NCI-H2171 treated with DMSO at 0.1 percent for 48 hours (cell line): ENCODE data around the gene DIS3L2.
A peak's percentile ranks its signal among the peaks of the same experiment; 100 is the strongest.

Experiments used
- DNase-seq: peaks from one replicate; lab custom pipeline; 2025; lab: John Stamatoyannopoulos, UW

Gene DIS3L2

DNA sequence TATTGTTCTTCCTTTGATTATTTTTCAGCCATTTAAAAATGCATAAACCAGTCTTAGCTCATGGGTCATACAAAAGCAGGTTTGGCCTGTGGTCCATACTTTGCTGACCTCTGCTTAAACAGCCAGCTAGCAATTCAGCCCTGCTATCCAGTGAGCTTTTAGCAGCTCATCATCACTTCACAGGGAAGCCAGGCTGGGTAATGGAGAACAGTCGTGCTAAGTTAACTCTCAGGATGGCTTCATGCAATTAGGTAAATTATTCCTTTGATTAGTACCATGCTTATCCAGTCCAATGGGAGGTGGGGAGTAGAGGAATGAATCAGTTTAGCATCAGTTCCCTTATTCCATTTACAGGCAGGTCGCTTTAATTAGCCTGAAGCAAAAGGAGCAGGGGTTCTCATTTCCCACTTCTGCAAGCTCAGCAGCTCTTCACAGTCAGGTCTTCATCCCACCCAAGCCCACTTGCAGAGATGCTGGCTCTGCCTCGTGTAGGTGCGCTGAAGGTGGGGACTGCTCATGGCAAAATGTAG is 307.2 kb downstream of the DIS3L2 start:
- DNase-seq, result no peak

DNA sequence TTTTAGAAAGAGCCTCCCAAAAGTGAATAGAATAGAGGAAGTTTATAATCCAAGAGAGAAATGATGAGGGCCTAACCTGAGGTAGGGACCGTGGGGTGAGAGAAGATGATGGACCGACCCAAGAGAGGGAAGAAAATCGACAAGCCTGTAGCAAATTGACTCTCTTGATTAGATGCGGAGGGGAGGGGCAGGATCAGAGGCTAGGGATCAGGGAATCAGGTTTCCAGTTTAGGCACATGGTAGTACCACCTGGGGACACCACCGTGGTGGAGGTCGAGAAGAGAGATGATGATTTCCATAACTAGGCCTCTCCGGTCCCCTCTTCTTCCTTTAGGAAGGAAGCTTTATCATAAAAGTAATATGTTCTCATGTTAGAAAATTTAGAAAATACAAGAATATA is 308.4 kb downstream of the DIS3L2 start:
- no peak for DNase-seq

- no peak for DNase-seq
These were observed 312.6 kb downstream of the DIS3L2 start for GRCh38 chr2:232273903-232274643.

DNA sequence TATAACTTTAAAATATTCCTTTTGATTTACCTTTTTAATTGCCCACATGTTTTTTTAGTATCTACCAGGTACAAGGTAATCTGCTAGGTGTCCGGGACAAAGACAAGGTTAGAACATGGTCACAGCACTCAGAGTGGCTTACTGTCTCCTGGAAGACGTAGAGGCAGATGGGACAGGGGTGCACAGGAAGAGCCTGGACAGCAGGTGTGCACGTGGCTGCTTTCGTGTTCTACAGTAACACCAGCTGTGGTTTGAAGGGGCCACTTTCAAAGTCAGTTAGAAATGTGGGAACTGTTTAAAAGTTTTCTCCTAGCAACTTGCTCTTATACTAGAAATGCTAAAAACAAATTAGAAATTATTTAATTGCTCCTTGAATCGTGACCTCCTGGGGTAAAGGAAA is 314.2 kb downstream of the DIS3L2 start:
- DNase-seq, result peak; percentile 56

GRCh38 chr2:232276084-232276732 is 314.7 kb downstream of the DIS3L2 start:
- DNase-seq, result peak; percentile 67

DNA sequence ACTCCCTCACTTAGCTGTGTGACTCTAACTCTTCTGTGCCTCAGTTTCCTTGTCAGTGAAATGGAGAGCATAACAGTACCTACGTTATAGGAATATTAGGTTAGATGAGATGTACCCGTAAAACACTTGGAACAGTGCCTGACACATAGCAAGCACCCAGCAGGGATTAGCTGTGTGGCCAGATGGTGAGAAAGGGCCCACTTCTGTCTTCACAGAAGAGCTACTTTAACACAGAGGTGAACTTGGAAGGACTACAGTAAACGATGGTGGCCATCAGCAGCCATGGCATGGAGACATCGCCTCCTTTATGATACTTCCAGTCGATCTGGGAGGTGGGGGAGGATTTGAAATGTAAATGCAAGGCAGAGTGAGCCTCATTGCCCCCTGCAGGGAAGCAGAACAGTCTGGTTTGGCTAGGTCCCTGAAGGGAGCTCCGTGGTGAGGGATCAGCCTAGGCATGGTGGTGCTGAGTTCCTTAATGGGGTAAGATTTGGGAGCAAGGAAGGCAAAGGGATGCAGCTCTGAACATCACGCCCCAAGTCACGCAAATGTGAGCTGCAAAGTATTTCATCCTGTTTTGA is 315.3 kb downstream of the DIS3L2 start:
- DNase-seq, result peak; percentile 67

DNA sequence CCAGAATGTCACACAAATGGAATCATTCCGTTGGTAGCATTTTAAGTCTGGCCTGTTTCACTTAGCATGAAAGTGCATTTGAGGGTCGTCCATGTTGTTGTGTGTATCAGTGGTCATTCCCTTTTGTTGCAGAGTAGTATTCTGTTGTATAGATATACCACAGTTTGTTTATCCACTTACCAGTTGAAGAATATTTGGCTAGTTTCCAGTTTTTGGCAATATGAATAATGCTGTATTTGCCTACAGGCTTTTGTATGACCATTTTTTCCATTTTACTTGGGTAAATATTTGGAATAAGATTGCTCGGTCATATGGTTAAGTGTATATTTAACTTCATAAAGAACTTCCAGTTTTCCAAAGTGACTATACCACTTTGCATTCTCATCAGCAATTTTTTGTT is 317.0 kb downstream of the DIS3L2 start:
- no peak for DNase-seq

- DNase-seq, result no peak
These were observed 318.8 kb downstream of the DIS3L2 start for GRCh38 chr2:232280341-232280740.

DNA sequence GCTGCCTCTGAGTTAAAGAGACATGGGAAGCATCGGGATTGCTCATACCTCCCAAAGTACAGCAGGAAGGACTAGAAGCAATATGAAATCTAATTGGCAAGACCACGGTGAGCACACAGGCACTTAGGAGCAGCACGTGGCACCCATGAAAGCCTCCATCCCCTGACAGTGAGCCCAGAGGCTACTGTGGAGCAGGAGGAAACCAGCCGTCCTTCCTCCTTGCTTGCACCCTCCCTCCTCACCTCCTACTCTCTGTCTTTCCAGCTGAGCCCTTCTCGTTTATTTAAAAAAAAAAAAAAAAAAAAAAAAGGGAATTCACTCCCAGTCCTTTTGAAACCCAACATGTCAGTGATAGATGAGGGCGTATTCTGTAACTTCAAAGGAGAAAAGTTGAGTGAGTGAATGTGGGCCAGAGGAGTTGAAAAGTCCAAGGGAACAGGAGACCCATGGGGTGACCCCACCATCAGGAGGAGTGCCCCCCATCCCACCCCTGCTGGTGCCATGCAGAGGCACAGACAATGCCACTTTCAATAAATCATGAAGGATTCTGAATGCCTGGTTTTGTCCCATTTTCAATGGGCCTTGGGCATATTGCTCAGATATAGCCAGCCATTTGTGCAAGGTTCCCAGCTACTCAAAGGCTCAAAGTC is 320.5 kb downstream of the DIS3L2 start:
- DNase-seq, result no peak

DNA sequence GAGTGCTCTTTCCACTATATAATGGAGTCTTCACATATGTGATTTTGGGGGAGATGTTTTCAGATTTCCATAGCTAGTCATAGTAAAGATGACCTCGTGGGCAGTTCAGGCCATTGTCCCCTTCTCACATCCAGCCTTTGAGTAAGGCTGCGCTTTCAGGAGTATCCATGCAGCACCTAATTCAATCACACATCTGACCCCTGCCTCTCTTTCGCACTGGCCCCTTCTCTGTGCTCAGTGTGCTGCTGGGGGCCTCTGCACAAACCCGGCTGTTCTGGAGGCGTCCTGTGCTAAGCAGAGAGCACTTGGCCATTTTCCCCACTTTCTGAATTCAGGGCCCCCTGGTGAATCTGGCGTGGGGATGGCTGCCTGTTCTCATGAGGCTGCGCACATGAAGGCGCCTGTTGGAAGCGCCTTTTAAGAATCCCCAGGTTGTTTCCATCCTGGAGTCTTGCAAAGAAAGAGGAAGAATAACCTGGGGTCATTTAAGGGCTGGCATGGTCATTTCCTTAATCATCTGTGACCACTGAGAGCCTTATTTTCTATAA is 321.1 kb downstream of the DIS3L2 start:
- DNase-seq, result no peak

- DNase-seq, result peak; percentile 22
These were observed 324.7 kb downstream of the DIS3L2 start for GRCh38 chr2:232286001-232286868.

GRCh38 chr2:232287316-232287715 is 325.8 kb downstream of the DIS3L2 start:
- DNase-seq, result no peak

DNA sequence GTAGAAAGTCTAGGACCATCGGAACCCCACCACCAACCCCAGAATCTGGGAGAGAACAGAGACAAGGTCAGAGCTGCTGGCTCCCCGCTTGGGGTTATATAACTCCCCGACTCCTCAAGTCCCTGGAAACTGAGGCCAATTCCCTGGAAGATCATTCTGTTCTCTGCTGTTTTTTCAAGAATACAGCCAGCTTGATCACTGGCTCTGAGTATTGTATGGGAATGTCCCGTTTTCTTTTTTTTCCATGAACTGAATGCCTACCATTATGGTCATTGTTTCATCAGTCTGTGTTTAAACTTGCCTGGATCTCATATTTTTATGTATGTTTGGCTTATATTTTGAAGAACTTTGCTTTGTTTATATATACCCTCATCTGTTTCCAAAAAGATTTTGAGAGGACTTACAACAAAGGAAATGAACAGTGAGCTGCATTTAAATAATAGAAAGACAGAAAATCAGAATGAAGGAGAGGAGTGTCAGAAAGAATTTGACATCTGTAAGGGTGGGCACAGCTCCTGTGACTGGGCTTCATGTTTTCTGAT is 327.0 kb downstream of the DIS3L2 start:
- DNase-seq, result no peak

- no peak for DNase-seq
These were observed 329.2 kb downstream of the DIS3L2 start for GRCh38 chr2:232290668-232291067.

DNA sequence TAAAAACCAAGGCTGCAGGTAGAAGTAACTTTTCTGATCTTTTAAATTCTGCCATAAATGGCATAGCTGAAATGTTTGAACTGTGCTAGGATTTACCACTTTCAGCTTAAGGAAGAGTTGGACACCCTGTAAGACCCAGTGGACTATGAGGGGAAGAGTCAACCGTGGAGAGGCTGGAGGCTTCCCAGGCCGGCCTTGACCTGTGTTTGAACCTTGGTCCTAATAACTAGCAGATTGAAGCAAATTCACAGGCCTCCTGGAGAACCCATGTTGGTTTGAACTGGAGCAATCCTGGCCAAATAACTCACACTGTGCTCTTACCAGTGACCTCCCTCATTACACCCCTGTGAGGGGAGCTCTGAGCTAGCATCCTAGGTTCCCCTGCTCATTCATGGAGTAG is 329.8 kb downstream of the DIS3L2 start:
- no peak for DNase-seq

DNA sequence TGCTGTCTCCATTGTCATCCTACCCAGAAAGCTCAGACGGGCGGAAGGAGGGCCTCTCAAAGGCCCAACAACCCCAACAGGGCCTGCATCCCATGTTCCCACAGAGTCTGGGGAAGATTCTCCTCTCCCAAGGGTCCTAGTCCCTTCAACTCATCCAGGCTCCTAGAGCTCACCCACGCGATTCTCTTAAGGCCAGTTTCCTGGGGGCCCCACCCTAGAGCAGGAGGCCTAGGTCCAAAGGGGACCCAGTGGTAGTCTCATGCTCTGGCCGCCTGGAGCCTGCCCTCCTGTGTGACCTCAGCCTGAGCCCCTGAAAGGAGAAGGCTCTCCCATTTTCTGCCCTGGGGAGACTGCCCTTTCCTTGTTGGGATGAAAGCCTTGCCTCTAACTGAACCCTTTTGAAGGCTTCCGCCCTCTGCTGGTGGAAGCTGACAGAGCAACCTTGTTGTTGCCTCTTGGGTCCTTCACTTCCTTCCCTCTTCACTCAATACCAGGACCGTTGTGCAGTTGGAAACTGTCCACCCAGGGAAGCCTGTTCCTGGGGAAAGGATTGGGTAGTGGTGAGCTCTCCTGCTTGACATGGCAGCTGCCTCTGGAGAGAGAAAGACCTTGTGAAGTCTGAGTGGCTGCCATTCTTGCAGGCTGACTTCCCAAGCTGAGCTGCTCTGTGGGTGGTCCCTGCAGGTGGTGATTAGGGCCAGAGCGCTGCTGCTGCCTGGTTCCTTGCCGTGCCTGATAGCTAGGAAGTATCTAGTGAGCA is 331.1 kb downstream of the DIS3L2 start:
- no peak for DNase-seq

- no peak for DNase-seq
These were observed 331.7 kb downstream of the DIS3L2 start for GRCh38 chr2:232293191-232293590.

GRCh38 chr2:232295971-232296370 is 334.5 kb downstream of the DIS3L2 start:
- DNase-seq, result no peak

- no peak for DNase-seq
These were observed 335.4 kb downstream of the DIS3L2 start for GRCh38 chr2:232296776-232297525.

GRCh38 chr2:232299084-232299483 is 337.6 kb downstream of the DIS3L2 start:
- DNase-seq, result no peak
